H1 (cell line): ENCODE results near the gene PTH1R. TPM values are rescaled to one million over a fixed set of nuclear protein-coding genes. Genes with fewer than 3 reads are reported as not detected.

Source experiments
- CTCF ChIA-PET: fragments of 300-600 bp; sonication (Branson Sonifier 250); formaldehyde crosslinking; loops from one replicate; lab custom pipeline; 2021; ENCODE audit not compliant: partially characterized antibody; lab: Charles Lee
- POLR2A ChIA-PET: fragments of 300-600 bp; sonication (Branson Sonifier 250); formaldehyde crosslinking; loops from one replicate; lab custom pipeline; 2021; ENCODE audit warnings: inconsistent platforms; ENCODE audit not compliant: partially characterized antibody; lab: Charles Lee
- DNase-seq, 2 experiments: peaks; one replicate each; pipeline versions ENCODE4 v3.0.0 to v3.0.0-alpha.2; 2010 to 2022; ENCODE audit warnings: low spot score in 2 of 2, low read depth in 1 of 2, mixed read lengths in 1 of 2
- FAIRE-seq: peaks from 2 replicates; lab custom pipeline; 2011; peaks lifted over from hg19 to GRCh38; lab: Jason Lieb, UNC
- H2AFZ ChIP-seq: 2 replicates; pipeline ENCODE4 v1.8.1; 2012; ENCODE audit warnings: low read length, inconsistent platforms
- H2AK5ac ChIP-seq: 2 replicates; pipeline ENCODE4 v1.6.1; 2013; ENCODE audit warnings: low read depth, low read length
- H2BK120ac ChIP-seq: replicated peaks from 2 replicates; pipeline ENCODE3; 2013; ENCODE audit warnings: low read depth, low read length, inconsistent platforms
- H2BK12ac ChIP-seq: 2 replicates; pipeline ENCODE4 v1.6.1; 2013; ENCODE audit warnings: low read depth, low read length
- H2BK15ac ChIP-seq: 2 replicates; pipeline ENCODE4 v1.6.1; 2013; ENCODE audit warnings: low read length
- H2BK20ac ChIP-seq: 2 replicates; pipeline ENCODE4 v1.6.1; 2013; ENCODE audit warnings: low read length
- H2BK5ac ChIP-seq: 2 replicates; pipeline ENCODE4 v1.6.1; 2013; ENCODE audit warnings: low read depth, low read length
- H3K14ac ChIP-seq: 2 replicates; pipeline ENCODE4 v1.6.1; 2013; ENCODE audit warnings: inconsistent platforms; ENCODE audit not compliant: insufficient read length
- H3K18ac ChIP-seq: 2 replicates; pipeline ENCODE4 v1.6.1; 2013; ENCODE audit warnings: low read length; ENCODE audit errors: extremely low read depth
- H3K23ac ChIP-seq: 2 replicates; pipeline ENCODE4 v1.6.1; 2013; ENCODE audit warnings: inconsistent platforms; ENCODE audit not compliant: insufficient read length
- H3K23me2 ChIP-seq: 2 replicates; pipeline ENCODE4 v1.6.1; 2013; ENCODE audit warnings: low read depth, low read length
- H3K27ac ChIP-seq: 2 replicates; pipeline ENCODE4 v1.6.1; 2011; ENCODE audit warnings: low read depth, low read length, inconsistent platforms
- H3K27me3 ChIP-seq, 4 experiments: replicated peaks in 1 of 4; 1 replicate in 1 of 4; 2 replicates in 3 of 4; pipeline versions ENCODE4 v1.6.1 to v1.8.1; 2011 to 2013; ENCODE audit warnings: low read length in 3 of 4, mild to moderate bottlenecking in 3 of 4, inconsistent platforms in 2 of 4, mixed read lengths in 2 of 4, moderate library complexity in 1 of 4; ENCODE audit not compliant: control insufficient read depth in 3 of 4, insufficient read depth in 3 of 4; ENCODE audit errors: extremely low read depth in 1 of 4
- H3K36me3 ChIP-seq, 4 experiments: 2 replicates each; pipeline versions ENCODE4 v1.6.1 to v1.8.1; 2011 to 2013; ENCODE audit warnings: mild to moderate bottlenecking in 4 of 4, low read length in 3 of 4, moderate library complexity in 2 of 4, control low read depth in 1 of 4, inconsistent platforms in 1 of 4; ENCODE audit not compliant: insufficient read depth in 4 of 4, control insufficient read depth in 2 of 4
- H3K4ac ChIP-seq: replicated peaks from 2 replicates; pipeline ENCODE3; 2013; ENCODE audit warnings: low read length, low read depth, mixed read lengths, inconsistent platforms; ENCODE audit not compliant: insufficient read length
- H3K4me1 ChIP-seq, 4 experiments: replicated peaks in 1 of 4; 1 replicate in 1 of 4; 2 replicates in 3 of 4; pipeline versions ENCODE4 v1.6.1 to v1.8.1; 2011 to 2013; ENCODE audit warnings: low read length in 3 of 4, inconsistent platforms in 2 of 4, mixed read lengths in 1 of 4; ENCODE audit not compliant: insufficient read depth in 4 of 4, control insufficient read depth in 3 of 4
- H3K4me2 ChIP-seq, 2 experiments: 2 replicates each; pipeline versions ENCODE4 v1.6.1 to v1.8.1; 2011 to 2013; ENCODE audit warnings: low read depth in 2 of 2, low read length in 2 of 2, control low read depth in 1 of 2, inconsistent platforms in 1 of 2, mild to moderate bottlenecking in 1 of 2; ENCODE audit not compliant: insufficient read depth in 1 of 2
- H3K4me3 ChIP-seq, 4 experiments: fragments of 200-600, 300-600 bp in 1 of 4; sonication (generic), shearing (Covaris generic), sonication (Bioruptor Twin) in 1 of 4; 2 replicates each; pipeline versions ENCODE4 v1.5.1 to v1.8.1; 2011 to 2016; ENCODE audit warnings: low read length in 4 of 4, low read depth in 3 of 4, control low read depth in 2 of 4, inconsistent platforms in 2 of 4, mild to moderate bottlenecking in 2 of 4, mixed read lengths in 1 of 4, moderate library complexity in 1 of 4; ENCODE audit not compliant: insufficient read depth in 2 of 4; ENCODE audit errors: extremely low read depth in 1 of 4
- H3K56ac ChIP-seq: replicated peaks from 2 replicates; pipeline ENCODE3; 2013; ENCODE audit warnings: low read depth, mild to moderate bottlenecking, mixed read lengths, low read length, inconsistent platforms; ENCODE audit not compliant: insufficient read length
- H3K79me1 ChIP-seq: 2 replicates; pipeline ENCODE4 v1.6.1; 2013; ENCODE audit warnings: low read depth, low read length, control low read depth
- H3K79me2 ChIP-seq, 2 experiments: 2 replicates each; pipeline versions ENCODE4 v1.6.1 to v1.8.1; 2012 to 2013; ENCODE audit warnings: low read length in 2 of 2, mild to moderate bottlenecking in 2 of 2, inconsistent platforms in 1 of 2; ENCODE audit not compliant: insufficient read depth in 2 of 2, control insufficient read depth in 1 of 2
- H3K9ac ChIP-seq, 4 experiments: replicated peaks in 1 of 4; 1 replicate in 1 of 4; 2 replicates in 3 of 4; pipeline versions ENCODE4 v1.6.1 to v1.8.1; 2011 to 2013; ENCODE audit warnings: low read depth in 3 of 4, low read length in 3 of 4, control low read depth in 2 of 4, mild to moderate bottlenecking in 2 of 4, moderate library complexity in 2 of 4, inconsistent platforms in 1 of 4; ENCODE audit errors: extremely low read depth in 1 of 4
- H3K9me3 ChIP-seq, 2 experiments: 2 replicates each; pipeline versions ENCODE4 v1.6.1 to v1.8.1; 2012 to 2013; ENCODE audit warnings: mild to moderate bottlenecking in 2 of 2, moderate library complexity in 2 of 2, control low read depth in 1 of 2, inconsistent platforms in 1 of 2, low read depth in 1 of 2, low read length in 1 of 2, mixed read lengths in 1 of 2; ENCODE audit not compliant: insufficient read depth in 2 of 2
- H4K20me1 ChIP-seq, 2 experiments: replicated peaks in 1 of 2; 2 replicates each; pipeline versions ENCODE3 to v1.8.1; 2011 to 2013; ENCODE audit warnings: inconsistent platforms in 2 of 2, low read length in 2 of 2, mild to moderate bottlenecking in 1 of 2; ENCODE audit not compliant: insufficient read depth in 2 of 2, control insufficient read depth in 1 of 2
- H4K5ac ChIP-seq: 2 replicates; pipeline ENCODE4 v1.6.1; 2013; ENCODE audit warnings: low read length, low read depth, mixed read lengths, inconsistent platforms; ENCODE audit not compliant: insufficient read length
- H4K8ac ChIP-seq: 2 replicates; pipeline ENCODE4 v1.8.0; 2013; ENCODE audit warnings: mild to moderate bottlenecking, moderate library complexity, low read length, inconsistent platforms; ENCODE audit not compliant: insufficient read depth; ENCODE audit errors: extremely low read depth
- H4K91ac ChIP-seq: replicated peaks from 2 replicates; pipeline ENCODE3; 2013; ENCODE audit warnings: low read length, mixed read lengths, inconsistent platforms; ENCODE audit not compliant: insufficient read length
- HDAC2 ChIP-seq, 2 experiments: fragments of 300-600 bp in 1 of 2; sonication (generic) in 1 of 2; IDR thresholded peaks; 2 replicates each; pipeline ENCODE4 v1.6.1; 2011 to 2012; ENCODE audit warnings: low read depth in 2 of 2, low read length in 2 of 2, mild to moderate bottlenecking in 2 of 2, moderate library complexity in 2 of 2, borderline replicate concordance in 1 of 2, inconsistent platforms in 1 of 2
- SRF ChIP-seq: IDR thresholded peaks from 2 replicates; pipeline ENCODE4 v1.6.1; 2011; ENCODE audit warnings: mild to moderate bottlenecking, low read depth, low read length, moderate library complexity
- WGBS, 2 experiments: shearing (Covaris generic) in 1 of 2; methylation state at CpG; one replicate each; pipeline versions ENCODE4 v1.1.6 to v1.1.7; 2013 to 2015; ENCODE audit warnings: low lambda C conversion rate in 2 of 2, mixed read lengths in 2 of 2, inconsistent platforms in 1 of 2, low coverage in 1 of 2, missing lambda C conversion rate in 1 of 2; ENCODE audit not compliant: insufficient replicate concordance in 2 of 2, insufficient coverage in 1 of 2, insufficient read length in 1 of 2; ENCODE audit errors: extremely low coverage in 1 of 2, missing lambda C conversion rate in 1 of 2; 5-methylcytosine and 5-hydroxymethylcytosine counted together
- polyA plus RNA-seq, 7 experiments: library from polyadenylated mRNA; depleted of rRNA in 3 of 7; stranded (reverse) in 5 of 7; unstranded in 2 of 7; fragments of >200 nt in 5 of 7; fragments of 200-250 nt in 2 of 7; gene quantifications; 1 replicate in 5 of 7; 2 replicates in 1 of 7; 4 replicates in 1 of 7; pipeline versions ENCODE4 v1.2.1 to v1.2.3, GENCODE V29; 2011 to 2013; ENCODE audit warnings: missing spikeins in 2 of 7, mixed read lengths in 2 of 7
- total RNA-seq: library from RNA; stranded (reverse); fragmentation: NEBNext Ultra II Directional; extraction: Animal tissue kit (Norgen Biotek cat#: 25700); gene quantifications from 2 replicates; pipeline ENCODE4 v1.2.1, GENCODE V29; 2021

The PTH1R gene
- total and polyA plus RNA-seq, 2 of the 8 experiments (the other 6 are each of a cell fraction or from before 2014, with no cell fraction given), result 0.57 to 1.5 TPM

- Histone ChIP-seq H3K36me3 (peaks cover 0 to 3% (median under 1%) of the 10 kb centered on the region in 4 experiments; a peak in 3 of 8 replicates), H3K14ac (no peak overlapping the region), H3K23ac (no peak overlapping the region), H2BK5ac (no peak overlapping the region), H4K8ac (no peak overlapping the region), H2BK20ac (no peak overlapping the region), H4K5ac (no peak overlapping the region), H3K23me2 (no peaks in the 10 kb centered on the region), H3K9me3 (no peaks in the 10 kb centered on the region), H3K56ac (no peak overlapping the region), H3K79me2 (peaks cover 0 to 51% of the 10 kb centered on the region in 2 experiments; a peak in 1 of 4 replicates), H2AFZ (no peak overlapping the region), H4K91ac (no peak overlapping the region), H2BK15ac (no peak overlapping the region), H3K4ac (no peak overlapping the region), H3K79me1 (peaks cover 21% of the 10 kb centered on the region), H4K20me1 (peaks cover 14 to 27% of the 10 kb centered on the region in 2 experiments), H3K4me1 (peaks cover 4 to 14% (median 10%) of the 10 kb centered on the region in 4 experiments; a peak in 6 of 7 replicates), H3K27ac (no peak overlapping the region), H2BK120ac (no peak overlapping the region), H2BK12ac (no peak overlapping the region), H3K27me3 (no peaks in the 10 kb centered on the region), H3K9ac (no peak overlapping the region), H3K4me2 (no peak overlapping the region), H3K18ac (no peak overlapping the region), H2AK5ac (no peak overlapping the region), H3K4me3 (no peak overlapping the region)
- WGBS, 2 experiments, result 92% methylated on average over 6 of the region's 6 CpGs; no CpG with 5 or more reads in 1 of the 2 experiments
- no peak for FAIRE-seq
- POLR2A ChIA-PET, result interaction anchor here (2.2 kb wide), 1 partner anchor 45 kb away, joined by 5 read pairs; the partner anchor contains the start of gene CCDC12
- CTCF ChIA-PET, result interaction anchor here (1.1 to 11.0 kb wide), 7 partner anchors 10 to 70 kb away, joined by 3 to 99 read pairs (median 8); no protein-coding TSS in a partner anchor
- no peak for DNase-seq
- no peak for TF ChIP-seq HDAC2 (IDR thresholded peaks at IDR 0.05; ENCODE audit: borderline replicate concordance in 1 of 2, low read depth in 2 of 2, low read length in 2 of 2)
- TF ChIP-seq SRF, result no peak
Measured at GRCh38 chr3:46931631-46932331, 54.3 kb downstream of the PTH1R start.
